Eye (tissue), 1 donor: ENCODE measurements around the gene HELZ.
A peak's percentile ranks its signal among the peaks of the same experiment; 100 is the strongest.
"Not testable (repeated sequence)": the region's sequence is repeated elsewhere in the genome, so short reads cannot be mapped to it uniquely, and the experiment has no call there.

Experiments used
- DNase-seq: peaks from one replicate; pipeline ENCODE4 v3.0.0-alpha.2; 2015

HELZ gene

DNA sequence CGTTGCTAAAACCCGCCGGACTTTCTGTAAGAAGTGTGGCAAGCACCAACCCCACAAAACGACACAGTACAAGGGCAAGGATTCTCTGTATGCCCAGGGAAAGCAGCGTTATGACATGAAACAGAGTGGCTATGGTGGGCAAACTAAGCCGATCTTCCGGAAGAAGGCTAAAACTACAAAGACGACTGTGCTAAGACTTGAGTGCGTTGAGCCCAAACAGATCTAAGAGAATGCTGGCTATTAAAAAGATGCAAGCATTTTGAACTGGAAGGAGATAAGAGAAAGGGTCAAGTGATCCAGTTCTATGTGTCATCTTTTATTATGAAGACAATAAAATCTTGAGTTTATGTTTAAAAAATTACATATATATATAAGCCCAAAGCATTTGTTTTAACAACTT, 20.3 kb downstream of the HELZ start:
- DNase-seq = no peak

DNA sequence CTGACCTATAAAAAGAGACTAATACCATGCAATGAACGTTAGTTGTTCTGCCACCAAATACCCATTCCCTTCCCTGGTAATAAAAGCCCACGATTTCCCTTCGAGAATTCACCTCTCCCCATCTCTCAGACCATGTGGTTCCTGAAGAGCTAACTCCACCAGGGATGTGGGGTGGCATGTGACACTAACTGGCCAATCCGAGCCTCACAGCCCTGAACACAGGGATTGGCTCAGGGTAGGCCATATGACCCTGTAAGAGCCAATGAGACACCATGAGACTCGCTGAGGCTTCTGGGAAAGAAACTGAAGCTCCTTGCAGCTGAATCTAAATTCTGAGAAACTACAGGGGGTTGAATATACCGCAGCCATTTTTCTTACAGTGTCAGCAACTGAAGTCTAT, 21.1 kb downstream of the HELZ start:
- DNase-seq = no peak

DNA sequence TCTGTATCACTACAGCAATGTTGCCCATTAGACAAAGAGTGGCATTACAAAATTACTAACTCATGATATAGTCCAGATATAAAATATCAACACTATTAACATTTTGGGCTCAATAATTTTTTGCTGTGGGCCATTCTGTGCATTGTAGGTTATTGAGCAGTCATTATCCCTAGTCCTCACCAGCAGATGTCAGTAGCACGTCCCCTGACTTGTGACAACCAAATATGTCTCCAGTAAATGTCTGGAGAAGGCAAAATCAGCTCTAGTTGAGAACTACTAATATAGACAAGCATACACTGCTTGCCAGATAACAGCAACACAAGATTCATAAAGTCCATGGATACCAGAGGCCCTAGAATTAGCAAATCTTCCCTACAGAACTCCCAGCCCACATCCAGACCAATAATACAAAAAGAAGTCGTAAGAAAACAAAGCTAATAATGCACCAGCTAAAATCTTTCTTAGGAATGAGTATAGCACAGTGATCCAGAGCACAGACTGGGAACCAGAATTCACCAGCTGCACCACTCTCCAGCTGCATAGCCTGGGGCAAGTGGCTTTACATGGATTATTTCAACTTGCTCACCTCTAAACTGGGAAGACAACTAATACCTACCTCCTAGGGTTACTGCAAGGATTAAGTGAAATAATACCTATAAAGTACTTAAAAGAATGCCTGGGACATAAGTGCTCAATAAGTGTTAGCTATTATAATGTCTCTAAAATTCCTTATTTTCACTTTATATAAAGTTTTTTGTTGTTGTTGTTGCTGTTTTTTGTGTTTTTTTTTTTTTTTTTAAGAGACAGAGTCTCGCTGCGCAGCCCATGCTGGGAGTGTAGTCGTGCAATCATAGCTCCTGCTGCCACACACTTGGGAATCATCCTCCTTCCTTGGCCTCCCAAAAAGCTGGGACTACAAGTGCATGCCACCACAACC, 23.7 kb downstream of the HELZ start:
- DNase-seq = peak; percentile 21

DNA sequence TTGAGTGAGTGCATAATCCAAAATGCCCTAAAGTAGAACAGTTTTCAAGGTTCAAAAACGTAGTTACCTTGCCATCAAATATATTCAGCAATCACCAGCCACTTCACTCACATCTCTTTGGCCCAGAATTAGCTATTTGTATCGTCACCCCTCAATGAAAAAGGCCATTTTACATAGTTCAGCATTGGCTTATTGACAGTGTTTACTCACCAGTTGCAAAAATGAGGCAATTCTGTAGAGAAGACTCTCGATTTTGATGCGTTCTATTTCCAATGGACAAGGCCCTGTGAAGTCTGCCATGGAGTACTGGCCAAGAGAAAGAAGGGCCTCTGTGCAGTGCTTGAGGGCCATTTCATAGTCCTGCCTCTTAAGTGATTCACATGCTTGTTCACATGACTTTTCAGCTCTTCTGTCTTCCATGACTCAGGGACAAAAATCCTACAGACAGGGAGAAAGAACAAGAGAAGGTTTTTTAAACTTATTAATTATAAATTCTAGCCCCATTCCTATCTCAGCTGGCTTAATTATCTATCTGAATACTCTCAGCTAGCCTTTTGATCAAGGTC, 26.5 kb downstream of the HELZ start:
- no peak for DNase-seq

DNA sequence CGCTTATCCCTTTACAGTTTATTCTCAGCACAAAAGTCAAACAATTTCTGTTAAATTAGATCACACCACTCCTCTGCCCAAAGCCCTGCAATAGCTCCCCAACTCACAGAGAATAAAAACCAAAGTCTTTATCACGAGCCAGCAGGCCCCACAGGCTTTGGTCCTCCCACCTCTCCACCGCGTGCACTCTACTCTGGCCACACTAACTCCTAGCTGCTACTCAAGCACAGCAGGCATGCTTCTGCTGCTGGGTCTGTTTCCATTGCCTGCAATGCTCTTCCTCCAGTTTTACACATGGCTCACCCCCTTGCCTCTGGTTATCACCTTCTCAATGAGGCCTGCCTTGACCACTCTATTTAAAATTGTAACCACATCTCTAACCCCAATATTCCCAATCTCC, 27.6 kb downstream of the HELZ start:
- no peak for DNase-seq

DNA sequence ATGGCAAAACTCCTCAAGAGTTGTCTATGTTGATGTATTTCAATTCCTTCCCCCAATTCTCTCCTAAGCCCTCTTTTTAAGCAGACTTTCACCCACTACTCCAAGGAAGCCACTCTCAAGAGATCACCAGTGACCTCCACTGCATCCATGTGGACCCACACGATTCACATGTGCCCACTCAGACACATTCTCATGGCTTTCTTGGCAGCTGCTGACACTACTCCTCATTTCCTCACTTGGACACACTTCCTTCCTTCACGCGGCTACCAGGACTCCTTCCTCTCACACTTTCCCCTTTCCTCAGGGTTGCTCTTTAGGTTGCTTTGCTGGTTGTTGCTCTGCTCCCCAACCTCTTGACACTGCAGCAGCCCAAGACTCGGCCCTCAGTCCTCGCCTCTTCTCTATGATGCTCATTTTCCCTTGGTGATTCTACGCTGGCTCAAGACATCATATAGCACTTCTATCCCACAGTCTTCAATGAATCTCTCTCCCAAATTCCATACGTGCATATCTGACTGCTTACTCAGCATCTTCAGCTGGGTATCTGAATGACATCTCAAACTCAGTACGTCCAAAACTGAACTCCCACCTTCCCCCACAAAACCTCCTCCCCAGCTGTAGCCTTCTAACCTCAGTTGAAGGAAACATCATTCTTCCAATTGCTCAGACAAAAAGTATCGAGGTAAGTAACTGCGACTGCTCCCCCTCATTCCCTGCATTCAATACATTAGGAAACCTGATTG, 28.2 kb downstream of the HELZ start:
- no peak for DNase-seq

DNA sequence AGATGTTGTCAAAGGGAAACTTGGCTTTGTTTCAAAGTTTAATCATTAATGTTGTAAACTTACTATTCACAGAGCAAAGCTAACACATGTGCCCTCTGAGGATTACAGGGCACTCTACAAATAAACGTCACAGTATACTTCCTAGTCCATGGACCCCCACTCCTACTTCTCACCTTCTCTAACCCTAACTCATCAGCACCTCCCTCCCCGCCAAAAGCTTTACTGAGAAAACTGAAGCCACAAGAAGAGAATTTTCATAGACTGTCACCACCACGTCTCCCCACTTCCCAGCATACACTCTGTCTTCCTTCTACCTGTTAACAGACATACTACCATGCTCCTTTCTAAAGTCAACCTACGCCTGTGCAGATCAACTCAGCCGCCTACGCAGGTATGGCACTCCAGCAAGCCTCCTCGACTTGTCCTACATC, 29.0 kb downstream of the HELZ start:
- DNase-seq = no peak

DNA sequence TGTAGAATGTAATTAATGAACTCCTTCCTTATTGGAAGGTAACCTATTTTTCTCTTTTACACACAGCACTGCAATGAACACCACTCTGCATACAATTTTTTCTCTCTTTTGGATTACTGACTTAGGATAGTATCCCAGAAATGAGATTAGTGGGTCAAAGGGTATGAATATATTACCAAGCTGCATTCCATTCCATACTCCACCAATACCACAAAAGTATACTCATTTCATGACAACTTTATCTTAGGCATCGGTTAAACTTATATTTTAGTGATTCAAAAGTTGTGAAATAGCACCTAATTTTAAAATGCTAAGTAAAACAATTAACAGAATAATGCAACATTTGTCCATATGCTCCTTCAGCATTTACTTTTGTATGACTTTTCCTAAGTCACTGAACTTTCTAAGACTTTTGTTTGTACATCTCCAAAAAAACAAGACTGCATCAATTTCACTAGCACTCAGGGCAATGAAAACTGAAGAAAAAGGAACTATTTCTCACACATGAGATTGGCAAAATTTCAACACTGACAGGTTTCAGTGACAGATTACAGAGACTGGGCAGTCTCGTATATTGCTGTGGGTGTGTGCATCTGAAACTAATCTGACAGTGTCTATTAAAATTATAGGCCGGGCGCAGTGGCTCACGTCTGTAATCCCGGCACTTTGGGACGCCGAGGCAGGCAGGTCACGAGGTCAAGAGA, 32.1 kb downstream of the HELZ start:
- peak; percentile 19 for DNase-seq

DNA sequence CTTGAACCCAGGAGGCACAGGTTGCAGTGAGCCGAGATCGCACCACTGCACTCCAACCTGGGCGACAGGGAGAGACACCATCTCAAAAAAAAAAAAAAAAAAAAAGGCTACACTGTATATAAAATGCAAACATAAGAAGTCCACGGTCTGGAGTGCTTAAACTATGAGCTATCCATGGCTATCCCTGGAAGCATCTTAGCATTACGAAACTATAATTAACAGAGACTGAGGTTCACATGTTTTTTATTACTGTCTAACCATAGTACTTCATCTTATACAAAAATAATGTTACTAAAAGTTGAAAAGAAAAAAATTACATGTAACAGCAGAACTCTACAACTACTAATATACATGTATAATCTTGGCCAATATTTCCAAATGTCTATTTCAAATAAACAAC, 32.8 kb downstream of the HELZ start:
- no peak for DNase-seq

DNA sequence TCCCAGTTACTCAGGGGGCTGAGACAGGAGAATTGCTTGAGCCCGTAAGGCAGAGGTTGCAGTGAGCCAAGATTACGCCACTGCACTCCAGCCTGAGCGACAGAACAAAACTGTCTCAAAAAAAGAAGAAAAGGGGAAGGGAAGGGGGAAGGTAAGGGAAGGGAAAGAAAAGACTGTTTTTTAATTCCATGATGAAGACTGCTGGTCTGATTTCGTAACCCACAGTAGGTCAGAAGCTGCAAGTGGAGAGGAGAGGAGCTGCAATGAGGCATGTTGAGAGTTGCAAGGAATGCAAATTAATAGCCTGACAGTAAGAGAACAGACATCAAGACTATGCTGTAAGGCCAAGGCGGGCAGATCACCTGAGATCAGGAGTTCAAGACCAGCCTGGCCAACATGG, 33.3 kb downstream of the HELZ start:
- no peak for DNase-seq

DNA sequence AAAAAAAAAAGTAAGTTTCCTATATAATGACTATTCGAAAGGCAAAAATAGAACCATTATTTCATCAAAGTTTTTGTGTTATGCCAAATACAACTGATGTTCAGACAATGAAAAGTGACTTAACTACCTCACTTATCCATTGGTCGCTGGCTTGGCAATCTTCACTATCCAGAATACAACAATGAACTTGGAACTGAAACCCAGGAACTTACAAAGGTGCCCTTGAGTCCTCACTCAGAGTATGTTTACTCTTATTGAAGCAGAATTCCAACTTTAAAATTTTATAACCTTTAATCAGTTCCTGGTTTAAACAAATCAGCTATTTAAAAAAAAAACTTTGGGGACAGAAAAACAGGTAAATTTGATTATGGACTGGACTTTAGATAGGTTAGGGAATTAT, 34.1 kb downstream of the HELZ start:
- DNase-seq = no peak

DNA sequence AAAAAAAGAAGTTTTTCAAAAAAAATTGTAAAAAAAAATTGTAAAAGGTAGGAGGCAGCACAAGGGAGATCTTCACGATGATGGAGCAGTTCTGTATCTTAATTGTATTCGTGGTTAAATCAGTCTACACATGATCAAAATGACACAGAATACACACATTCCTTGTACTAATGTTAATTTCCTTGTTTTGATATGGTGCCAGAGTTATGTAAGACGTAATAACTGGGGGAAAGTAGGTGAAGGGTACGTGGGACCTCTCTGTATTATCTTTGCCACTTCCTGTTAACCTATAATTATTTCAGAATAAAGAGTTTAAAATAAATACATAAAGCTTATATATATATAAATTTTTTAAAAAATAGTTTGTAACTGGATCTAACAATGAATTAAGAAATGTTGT, 36.8 kb downstream of the HELZ start:
- DNase-seq = no peak

DNA sequence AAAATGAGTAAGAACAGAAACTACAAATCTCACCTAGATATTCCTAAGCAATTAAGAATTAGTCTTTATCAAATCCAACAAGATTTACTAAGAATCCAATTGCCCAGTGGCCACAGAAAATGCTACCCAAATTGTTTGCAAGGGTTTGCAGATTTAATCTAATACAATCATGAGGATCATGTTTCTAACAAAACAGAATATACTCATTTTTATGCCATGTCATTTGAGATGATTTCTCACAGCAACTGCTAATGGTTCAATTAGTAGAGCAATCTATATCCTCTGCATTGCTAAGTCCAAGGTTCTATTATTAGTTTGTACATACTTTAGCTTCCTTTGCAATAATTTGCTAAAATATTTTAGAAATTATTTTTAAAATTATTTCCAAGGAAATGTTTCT, 41.2 kb downstream of the HELZ start:
- DNase-seq = no peak

DNA sequence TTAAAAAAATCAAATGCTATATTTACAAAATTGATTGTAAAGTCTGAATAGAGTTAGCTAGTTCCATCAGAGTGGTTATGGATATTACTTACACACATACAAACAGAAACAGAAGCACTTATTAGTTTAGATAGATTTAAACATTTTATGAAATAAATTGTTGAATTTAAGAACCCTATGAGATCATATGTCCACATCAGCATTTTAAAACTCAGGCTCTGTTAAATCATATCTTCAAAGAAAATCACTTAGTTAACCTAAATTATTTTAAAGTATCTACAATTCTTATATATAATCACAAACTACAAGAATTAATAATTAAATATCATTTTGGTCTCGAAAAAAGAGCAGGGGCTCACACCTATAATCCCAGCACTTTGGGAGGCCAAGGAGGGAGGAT, 42.5 kb downstream of the HELZ start:
- no peak for DNase-seq

DNA sequence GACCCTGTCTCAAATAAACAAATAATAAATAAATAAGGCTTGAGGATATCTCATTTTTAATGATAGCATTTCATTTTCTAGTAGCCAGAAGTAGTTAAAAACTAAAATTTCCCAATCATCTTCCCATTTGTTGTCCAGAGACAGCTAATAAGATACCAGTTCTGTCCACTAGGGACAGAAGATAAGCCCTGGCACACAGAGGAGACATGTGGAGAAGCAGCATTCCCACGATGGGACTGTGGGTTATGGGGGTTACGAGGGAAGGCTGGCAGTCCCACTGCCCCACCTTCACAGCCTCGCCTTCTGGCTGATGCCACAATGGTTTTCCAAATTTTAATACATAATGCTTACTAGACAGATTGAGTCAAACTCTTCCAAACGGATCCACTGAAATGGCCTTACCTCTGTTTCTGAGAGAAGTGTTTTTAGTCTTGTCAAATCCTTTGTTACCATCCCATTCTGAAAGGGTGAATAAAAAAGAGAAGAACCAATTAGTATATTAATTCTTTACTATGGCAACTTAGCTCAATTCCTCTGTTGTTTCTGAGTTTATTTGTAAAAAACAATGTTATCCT, 44.2 kb downstream of the HELZ start:
- DNase-seq = no peak

DNA sequence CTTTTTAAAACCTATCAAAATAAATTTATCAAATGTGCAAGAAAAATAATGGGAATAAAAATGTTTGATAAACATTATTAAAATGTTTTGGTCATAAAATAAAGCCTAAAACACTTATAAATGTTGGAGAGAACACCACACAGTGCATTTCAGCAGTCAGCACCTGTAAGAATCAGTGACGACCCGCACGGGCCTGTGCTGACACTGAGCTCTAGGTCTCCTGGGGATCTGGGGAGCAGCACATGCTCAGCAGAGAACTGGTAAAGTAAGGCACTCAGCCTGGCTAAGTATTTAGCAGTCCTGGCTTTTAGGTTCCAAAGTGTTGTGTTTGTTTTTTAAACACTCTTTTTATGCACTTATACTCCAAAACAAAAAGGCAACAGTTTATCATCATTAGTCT, 46.9 kb downstream of the HELZ start:
- no peak for DNase-seq

DNA sequence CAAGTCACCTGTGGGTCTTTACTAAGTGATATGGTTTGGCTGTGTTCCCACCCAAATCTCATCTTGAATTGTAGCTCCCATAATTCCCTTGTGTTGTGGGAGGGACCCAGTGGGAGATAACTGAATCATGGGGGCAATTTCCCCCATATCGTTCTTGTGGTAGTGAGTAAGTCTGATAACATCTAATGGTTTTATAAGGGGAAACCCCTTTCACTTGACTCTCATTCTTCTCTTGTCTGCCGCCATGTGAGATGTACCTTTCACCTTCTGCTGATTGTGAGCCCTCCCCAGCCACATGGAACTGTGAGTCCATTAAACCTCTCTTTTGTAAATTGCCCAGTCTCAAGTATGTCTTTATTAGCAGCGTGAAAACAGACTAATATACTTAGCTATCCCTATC, 48.0 kb downstream of the HELZ start:
- not testable (repeated sequence) for DNase-seq

DNA sequence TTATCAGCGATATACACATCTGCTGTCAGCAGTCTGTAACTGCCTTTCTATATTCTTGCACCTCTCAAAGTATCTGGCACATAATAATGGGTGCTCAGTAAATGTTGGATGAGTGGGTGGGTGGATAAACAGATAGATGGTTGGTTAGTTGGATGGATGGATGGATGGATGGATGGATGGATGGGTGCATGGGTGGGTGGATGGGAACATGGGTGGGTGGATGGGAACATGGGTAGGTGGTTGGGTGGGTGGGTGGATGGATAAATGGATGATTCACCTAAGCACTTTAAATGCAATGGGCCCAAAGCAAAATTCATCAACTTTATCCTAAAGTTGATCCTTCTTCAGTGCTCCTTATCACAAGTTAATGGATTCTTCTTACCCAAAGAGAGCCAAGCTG, 48.6 kb downstream of the HELZ start:
- DNase-seq = no peak

DNA sequence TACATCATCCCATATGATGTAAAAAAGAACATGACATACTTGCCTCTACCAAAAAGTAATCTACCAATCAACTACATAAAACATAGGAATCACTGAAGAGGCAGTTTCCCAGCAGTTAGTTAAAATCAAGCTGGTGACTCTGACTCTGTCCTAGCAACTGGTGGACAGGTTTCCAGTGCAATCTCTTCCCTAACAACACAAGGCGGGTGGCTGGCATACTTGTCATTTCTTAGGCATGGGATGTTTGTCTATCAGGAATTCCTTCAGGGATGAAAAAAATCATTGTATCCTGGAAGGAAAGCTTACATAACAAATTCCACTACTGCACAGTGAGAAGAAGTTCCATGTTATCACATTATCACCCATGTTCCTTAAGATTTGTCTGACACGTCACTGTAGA, 50.9 kb downstream of the HELZ start:
- no peak for DNase-seq

DNA sequence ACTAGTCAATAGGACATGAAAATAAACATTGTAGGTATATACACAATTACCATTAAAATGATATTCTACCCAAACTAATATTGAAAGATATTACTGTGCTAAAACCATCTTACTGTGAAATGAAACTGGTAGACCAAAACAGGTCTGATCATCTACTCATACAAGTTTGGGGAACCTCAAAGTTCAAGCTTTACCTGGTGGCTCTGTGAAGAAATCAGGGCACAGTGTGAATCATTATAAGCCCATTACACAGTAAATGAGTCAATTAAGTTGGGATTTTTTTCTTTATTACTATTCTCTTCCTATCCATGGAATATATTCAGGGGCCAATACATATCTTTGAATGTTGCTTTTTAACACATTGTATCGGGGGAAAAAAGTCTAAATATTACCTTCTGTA, 57.1 kb downstream of the HELZ start:
- DNase-seq = no peak

DNA sequence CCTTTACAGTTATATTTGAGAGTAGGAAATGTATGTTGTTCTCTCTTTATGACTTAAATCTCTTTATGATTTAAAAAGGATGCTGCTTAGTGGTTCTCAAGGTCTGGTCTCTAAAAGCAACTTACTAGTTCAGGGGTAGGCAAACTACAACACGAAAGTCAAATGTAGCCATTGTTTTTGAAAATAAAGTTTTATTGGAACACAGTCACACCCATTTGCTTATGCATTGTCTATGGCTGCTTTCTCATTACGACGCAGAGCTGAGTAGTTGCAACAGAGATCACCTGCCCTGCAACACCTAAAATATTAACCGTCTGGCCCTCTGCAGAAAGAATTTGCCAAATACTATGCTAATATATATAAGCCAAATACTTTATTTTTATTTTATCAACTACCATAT, 58.2 kb downstream of the HELZ start:
- no peak for DNase-seq

DNA sequence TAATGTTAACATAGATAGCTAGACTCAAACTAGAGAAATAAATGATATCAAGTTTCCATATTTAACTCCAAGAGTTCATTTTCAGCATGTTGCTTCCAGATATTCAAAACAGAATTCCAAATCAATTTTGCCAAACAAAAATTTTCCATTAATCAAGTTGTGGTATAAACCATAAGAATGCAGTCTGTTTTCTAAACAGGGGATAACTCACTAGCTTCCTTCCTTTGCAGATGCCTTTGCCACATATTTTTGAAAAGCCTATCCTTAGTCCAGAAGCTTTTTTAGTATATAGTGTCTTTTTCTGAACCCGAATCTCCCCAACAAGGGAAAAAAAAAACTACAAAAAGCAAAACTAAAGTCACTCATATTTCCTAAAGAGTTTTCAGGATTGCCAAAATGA, 61.5 kb downstream of the HELZ start:
- no peak for DNase-seq

DNA sequence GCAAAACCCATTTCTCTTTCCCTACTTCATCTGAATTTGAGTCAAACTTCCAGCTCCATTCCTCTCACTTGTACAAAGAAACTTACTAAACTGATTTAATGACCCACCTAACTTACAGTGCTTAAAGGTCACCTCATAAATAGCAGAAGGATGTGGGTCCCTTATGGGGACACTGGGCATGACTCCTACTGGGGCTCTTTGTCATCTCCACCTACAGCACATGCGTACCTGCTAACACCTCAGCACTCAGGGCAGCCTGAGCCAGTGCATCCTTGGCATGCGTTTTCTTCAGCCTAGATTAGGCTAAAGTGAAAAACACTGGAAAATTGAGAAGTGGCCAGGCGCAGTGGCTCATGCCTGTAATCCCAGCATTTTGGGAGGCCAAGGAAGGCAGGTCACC, 63.2 kb downstream of the HELZ start:
- no peak for DNase-seq
